Adrenal gland (tissue), 12 donors: Measurements from ENCODE around the gene PGBD5. TPM values are rescaled to one million over a fixed set of nuclear protein-coding genes. Genes with fewer than 3 reads are reported as not detected.

Source experiments
- DNase-seq, 7 donors: peaks; one replicate each; pipeline ENCODE4 v3.0.0-alpha.2; 2019 to 2020
- H3K27ac ChIP-seq, 5 donors: fragments of 200-600 bp; sonication (generic) in 4 of 5; 1 replicate in 3 of 5; 2 replicates in 2 of 5; pipeline versions ENCODE4 v1.5.1 to v1.8.0; 2016 to 2020; ENCODE audit warnings: mild to moderate bottlenecking in 1 of 5
- H3K27me3 ChIP-seq: fragments of 200-600 bp; 2 replicates; pipeline ENCODE4 v1.8.0; 2021
- H3K36me3 ChIP-seq, 2 donors: fragments of 200-600 bp; replicated peaks in 1 of 2; 1 replicate in 1 of 2; 2 replicates in 1 of 2; pipeline versions ENCODE4 v1.5.1 to v1.8.0; 2018 to 2022
- H3K4me1 ChIP-seq, 2 donors: fragments of 200-600 bp; replicated peaks in 1 of 2; 1 replicate in 1 of 2; 2 replicates in 1 of 2; pipeline versions ENCODE4 v1.5.1 to v1.8.0; 2018 to 2021
- H3K4me3 ChIP-seq, 4 donors: fragments of 200-600 bp; sonication (generic) in 3 of 4; one replicate each; pipeline ENCODE4 v1.5.1; 2016 to 2018
- H3K9me3 ChIP-seq, 3 donors: fragments of 200-600 bp; sonication (generic) in 1 of 3; replicated peaks in 1 of 3; 1 replicate in 2 of 3; 2 replicates in 1 of 3; pipeline versions ENCODE4 v1.5.1 to v1.8.0; 2016 to 2021
- POLR2A ChIP-seq, 2 donors: fragments of 450-650 bp; IDR thresholded peaks; one replicate each; pipeline ENCODE4 v1.6.1; 2017; ENCODE audit warnings: antibody characterized with exemption in 2 of 2, mild to moderate bottlenecking in 2 of 2, moderate library complexity in 1 of 2
- WGBS, 4 donors: extraction: QIAGEN DNeasy Blood & Tissue Kit in 2 of 4; methylation state at CpG; one replicate each; pipeline versions ENCODE4 v1.1.5 to v1.1.7; 2013 to 2017; 5-methylcytosine and 5-hydroxymethylcytosine counted together
- intact Hi-C, 2 donors: fragments of 100-400 bp; cut with DNase I; formaldehyde crosslinking; loops; one replicate each; pipeline versions ENCODE4 v1.14.1 to v1.15.0; 2022 to 2023
- polyA plus RNA-seq, 3 donors: library from polyadenylated mRNA; stranded (reverse); fragments of 200-250 nt in 2 of 3; fragments of 350-450 nt in 1 of 3; fragmentation: Illumina TruSeq in 1 of 3; extraction: RNeasy Lipid Tissue Mini Kit (QIAGEN cat#74804) in 1 of 3; gene quantifications; one replicate each; pipeline ENCODE4 v1.2.3, GENCODE V29; 2013 to 2014
- total RNA-seq, 9 donors: library from RNA; depleted of rRNA in 4 of 9; stranded (reverse); fragments of >200 nt in 4 of 9; fragments of 120-200 nt in 1 of 9; fragmentation: NEBNext Ultra II Directional in 1 of 9; extraction: Animal tissue kit (Norgen Biotek cat#: 25700) in 1 of 9; gene quantifications; one replicate each; pipeline versions ENCODE4 v1.1.0 to v1.2.4, GENCODE V29; 2013 to 2023
- TF ChIP-seq, protein P1 (sequence below), 6 experiments: fragments of 450-650 bp in 4 of 6; fragments of 200-600 bp in 2 of 6; sonication (generic) in 1 of 6; IDR thresholded peaks; 1 replicate in 5 of 6; 2 replicates in 1 of 6; pipeline versions ENCODE4 v1.5.1 to v1.8.0; 2016 to 2021; ENCODE audit warnings: antibody characterized with exemption in 6 of 6, mild to moderate bottlenecking in 2 of 6, moderate library complexity in 1 of 6
- donor health status: healthy with polysubstance abuse.
- donor health status: Bipolar disorder and iron deficiency.
- donor health status: DM: yes; HTN: yes; CAD: no.
- donor health status: DM: no; HTN: no; CAD: no.
- donor health status: DM: no; HTN: no; CAD: no.
- donor health status: DM: yes; HTN: yes; CAD: no.

The PGBD5 gene
- total and polyA plus RNA-seq, 12 donors = 1.5 to 27.9 (median 9.9) TPM

DNA sequence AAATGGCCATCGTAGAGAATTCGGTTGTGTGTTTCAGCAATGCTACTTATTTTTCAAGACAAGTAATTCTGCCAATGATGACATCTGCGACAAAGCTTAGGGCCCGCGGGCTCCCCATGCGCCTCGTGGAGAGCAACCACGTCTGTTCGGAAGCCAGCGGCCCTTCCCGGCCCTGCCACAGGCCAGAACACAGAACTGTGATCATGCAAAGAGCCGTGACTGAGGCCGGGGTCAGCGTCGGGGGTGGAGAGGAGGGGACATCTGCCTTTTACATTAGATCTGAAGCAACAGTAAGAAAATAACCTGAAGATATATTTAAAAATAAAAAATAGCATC is 103.7 kb downstream of the PGBD5 start:
- peaks cover 7 to 10% of the 10 kb centered on the region in 2 donors for H3K4me1 ChIP-seq
- TF ChIP-seq, protein P1, sequence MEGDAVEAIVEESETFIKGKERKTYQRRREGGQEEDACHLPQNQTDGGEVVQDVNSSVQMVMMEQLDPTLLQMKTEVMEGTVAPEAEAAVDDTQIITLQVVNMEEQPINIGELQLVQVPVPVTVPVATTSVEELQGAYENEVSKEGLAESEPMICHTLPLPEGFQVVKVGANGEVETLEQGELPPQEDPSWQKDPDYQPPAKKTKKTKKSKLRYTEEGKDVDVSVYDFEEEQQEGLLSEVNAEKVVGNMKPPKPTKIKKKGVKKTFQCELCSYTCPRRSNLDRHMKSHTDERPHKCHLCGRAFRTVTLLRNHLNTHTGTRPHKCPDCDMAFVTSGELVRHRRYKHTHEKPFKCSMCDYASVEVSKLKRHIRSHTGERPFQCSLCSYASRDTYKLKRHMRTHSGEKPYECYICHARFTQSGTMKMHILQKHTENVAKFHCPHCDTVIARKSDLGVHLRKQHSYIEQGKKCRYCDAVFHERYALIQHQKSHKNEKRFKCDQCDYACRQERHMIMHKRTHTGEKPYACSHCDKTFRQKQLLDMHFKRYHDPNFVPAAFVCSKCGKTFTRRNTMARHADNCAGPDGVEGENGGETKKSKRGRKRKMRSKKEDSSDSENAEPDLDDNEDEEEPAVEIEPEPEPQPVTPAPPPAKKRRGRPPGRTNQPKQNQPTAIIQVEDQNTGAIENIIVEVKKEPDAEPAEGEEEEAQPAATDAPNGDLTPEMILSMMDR (IDR thresholded peaks at IDR 0.05) = no peak
- TF ChIP-seq POLR2A (IDR thresholded peaks at IDR 0.05) = no peak
- H3K4me3 ChIP-seq = no peak overlapping the region
- intact Hi-C loops = no loop called here
- no peak for DNase-seq
- WGBS, 4 donors = 90 to 98% (median 94%) methylated on average over 13 to 15 of the region's 15 CpGs
- no peak overlapping the region for H3K27ac ChIP-seq
- H3K9me3 ChIP-seq = no peaks in the 10 kb centered on the region
- no peaks in the 10 kb centered on the region for H3K27me3 ChIP-seq
- no peaks in the 10 kb centered on the region for H3K36me3 ChIP-seq

DNA sequence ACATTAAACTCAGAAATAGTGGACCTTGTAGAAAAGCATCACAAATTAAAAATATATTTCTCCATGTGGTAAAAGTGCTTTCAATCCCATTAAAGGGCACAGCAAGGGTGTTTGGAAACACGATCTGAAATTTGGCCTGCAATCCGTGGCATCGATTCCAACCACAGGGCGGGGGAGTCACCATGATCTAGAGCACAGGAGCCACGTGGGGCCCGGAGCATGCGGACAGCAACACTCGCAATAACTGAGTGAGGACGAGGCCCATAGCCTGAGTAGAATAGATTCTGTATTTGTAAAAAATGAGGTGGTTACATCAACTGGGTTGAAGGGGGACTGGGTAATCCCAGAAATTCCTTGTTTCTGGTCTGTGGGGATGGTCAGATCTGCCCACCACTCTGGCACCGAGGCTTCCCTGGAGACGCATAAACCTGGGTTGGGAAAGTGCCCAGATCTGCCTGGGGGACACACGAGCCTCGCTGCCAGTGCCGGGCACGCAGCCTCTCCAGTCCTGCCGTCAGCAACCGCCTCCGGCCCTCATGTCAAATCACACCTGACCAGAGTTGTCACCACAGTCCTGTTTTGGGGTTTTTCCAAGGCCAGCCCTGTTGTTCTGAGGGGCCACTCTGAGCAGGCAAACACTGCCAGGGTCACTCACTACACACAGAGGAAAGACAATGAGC is 104.3 kb downstream of the PGBD5 start:
- Histone ChIP-seq H3K27me3 (no peaks in the 10 kb centered on the region), H3K4me1 (peaks cover 2 to 5% of the 10 kb centered on the region in 2 donors), H3K36me3 (no peaks in the 10 kb centered on the region), H3K9me3 (no peaks in the 10 kb centered on the region), H3K4me3 (no peak overlapping the region), H3K27ac (no peak overlapping the region)
- WGBS, 4 donors = 87 to 92% (median 90%) methylated on average over 13 to 18 of the region's 18 CpGs
- DNase-seq = peak in 1 of 7 donors; percentile 10
- TF ChIP-seq, protein P1 (IDR thresholded peaks at IDR 0.05) = no peak
- no peak for TF ChIP-seq POLR2A (IDR thresholded peaks at IDR 0.05)
- intact Hi-C loops = no loop called here

DNA sequence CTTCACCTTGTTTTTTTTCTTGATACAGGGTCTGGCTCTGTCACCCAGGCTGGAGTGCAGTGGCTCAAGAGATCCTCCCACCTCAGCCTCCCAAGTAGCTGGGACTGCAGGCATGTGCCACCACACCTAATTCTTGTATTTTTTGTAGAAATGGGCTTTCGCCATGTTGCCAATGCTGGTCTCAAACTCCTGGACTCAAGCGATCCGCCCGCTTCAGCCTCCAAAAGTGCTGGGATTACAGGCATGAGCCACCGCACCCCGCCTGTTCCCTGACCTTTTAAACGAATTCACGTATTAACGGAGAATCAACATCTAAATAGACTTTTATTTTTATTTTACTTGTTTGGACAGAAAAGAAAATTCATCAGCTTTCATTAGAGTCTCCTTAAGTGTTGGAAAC is 104.8 kb downstream of the PGBD5 start:
- H3K36me3 ChIP-seq = no peaks in the 10 kb centered on the region
- peak in 1 of 7 donors; percentile 3 for DNase-seq
- TF ChIP-seq, protein P1 (IDR thresholded peaks at IDR 0.05) = no peak
- no peaks in the 10 kb centered on the region for H3K9me3 ChIP-seq
- intact Hi-C loops = no loop called here
- H3K4me3 ChIP-seq = no peak overlapping the region
- no peaks in the 10 kb centered on the region for H3K27me3 ChIP-seq
- no peak overlapping the region for H3K27ac ChIP-seq
- 91 to 99% (median 94%) methylated on average over 9 of the region's 9 CpGs for WGBS, 4 donors
- no peaks in the 10 kb centered on the region for H3K4me1 ChIP-seq

DNA sequence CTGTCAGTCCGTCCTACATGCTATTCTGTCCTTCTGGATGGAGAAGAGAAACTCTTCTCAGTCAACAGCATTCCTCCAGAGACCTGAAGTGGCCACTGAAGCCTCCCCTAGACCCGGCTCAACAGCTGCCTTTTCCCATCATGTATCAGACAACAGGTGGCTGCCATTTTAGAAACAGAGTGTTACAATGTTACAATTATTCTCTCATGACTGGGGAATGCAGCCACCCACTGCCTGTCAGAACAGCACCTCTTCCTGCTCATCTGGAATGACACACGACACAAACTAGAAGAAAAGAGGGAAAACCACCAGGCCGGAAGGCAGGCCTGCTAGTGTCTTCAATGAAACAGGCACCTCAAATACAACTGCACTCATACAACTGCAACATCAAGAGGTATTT is 105.3 kb downstream of the PGBD5 start:
- H3K36me3 ChIP-seq = no peaks in the 10 kb centered on the region
- no peak for DNase-seq
- WGBS, 4 donors = 90 to 96% (median 94%) methylated on average over 4 of the region's 4 CpGs

More for the DNA sequence above, 105.3 kb downstream of the PGBD5 start:
- TF ChIP-seq, protein P1 (IDR thresholded peaks at IDR 0.05) = no peak
- no peak overlapping the region for H3K4me3 ChIP-seq
- H3K27me3 ChIP-seq = no peaks in the 10 kb centered on the region
- intact Hi-C loops = no loop called here
- no peaks in the 10 kb centered on the region for H3K9me3 ChIP-seq
- H3K4me1 ChIP-seq = no peaks in the 10 kb centered on the region
- no peak overlapping the region for H3K27ac ChIP-seq
